Loucy (cell line): Measurements from ENCODE around the gene DYRK2.
A peak's percentile ranks its signal among the peaks of the same experiment; 100 is the strongest.

Source experiments
- H2AFZ ChIP-seq: fragments of 200-600 bp; sonication (generic); 2 replicates; pipeline ENCODE4 v1.6.0; 2016; ENCODE audit warnings: antibody characterized with exemption, mild to moderate bottlenecking, low read length, moderate library complexity
- H3F3A ChIP-seq: fragments of 200-600 bp; 2 replicates; pipeline ENCODE4 v1.6.0; 2016; ENCODE audit warnings: antibody characterized with exemption, low read depth, mild to moderate bottlenecking
- H3K27me3 ChIP-seq: fragments of 200-600 bp; sonication (generic); 2 replicates; pipeline ENCODE4 v1.6.1; 2014; ENCODE audit warnings: low read length, mild to moderate bottlenecking; ENCODE audit not compliant: insufficient read depth, poor library complexity, severe bottlenecking
- H3K36me3 ChIP-seq: fragments of 200-600 bp; sonication (generic); 2 replicates; pipeline ENCODE4 v1.6.1; 2016; ENCODE audit warnings: low read length; ENCODE audit not compliant: insufficient read depth
- H3K4me1 ChIP-seq: fragments of 200-600 bp; sonication (generic); 2 replicates; pipeline ENCODE4 v1.5.1; 2014; ENCODE audit warnings: low read length, mild to moderate bottlenecking; ENCODE audit not compliant: insufficient read depth, poor library complexity, severe bottlenecking
- H3K4me2 ChIP-seq: fragments of 200-600 bp; sonication (generic); 2 replicates; pipeline ENCODE4 v1.6.0; 2014; ENCODE audit warnings: antibody characterized with exemption, low read length, low read depth, mild to moderate bottlenecking; ENCODE audit not compliant: poor library complexity, severe bottlenecking
- H3K4me3 ChIP-seq: fragments of 200-600 bp; sonication (generic); 2 replicates; pipeline ENCODE4 v1.5.1; 2014; ENCODE audit warnings: low read length, mild to moderate bottlenecking, mixed read lengths; ENCODE audit not compliant: poor library complexity, severe bottlenecking
- H3K79me2 ChIP-seq: fragments of 200-600 bp; sonication (generic); 2 replicates; pipeline ENCODE4 v1.6.1; 2014; ENCODE audit warnings: low read length; ENCODE audit not compliant: insufficient read depth
- H3K9ac ChIP-seq: fragments of 200-600 bp; sonication (generic); 2 replicates; pipeline ENCODE4 v1.6.0; 2014; ENCODE audit warnings: mild to moderate bottlenecking, low read depth, low read length, moderate library complexity; ENCODE audit not compliant: poor library complexity, severe bottlenecking
- H3K9me2 ChIP-seq: fragments of 200-600 bp; sonication (generic); replicated peaks from 2 replicates; pipeline ENCODE4 v1.6.1; 2016; ENCODE audit warnings: low read depth, low read length, mixed read lengths
- H3K9me3 ChIP-seq: fragments of 200-600 bp; sonication (generic); 2 replicates; pipeline ENCODE4 v1.6.1; 2014; ENCODE audit warnings: mild to moderate bottlenecking, antibody characterized with exemption, low read length, low read depth; ENCODE audit not compliant: insufficient read depth
- H4K20me1 ChIP-seq: fragments of 200-600 bp; sonication (generic); 2 replicates; pipeline ENCODE4 v1.6.0; 2014; ENCODE audit warnings: antibody characterized with exemption, low read length, mild to moderate bottlenecking; ENCODE audit not compliant: insufficient read depth, poor library complexity, severe bottlenecking
- EZH2phosphoT487 ChIP-seq: fragments of 200-600 bp; IDR thresholded peaks from 2 replicates; pipeline ENCODE4 v1.6.1; 2018; ENCODE audit warnings: antibody characterized with exemption, mild to moderate bottlenecking, moderate library complexity, borderline replicate concordance
- TF ChIP-seq, protein P1 (sequence below): fragments of 200-600 bp; sonication (generic); conservative IDR thresholded peaks from 2 replicates; pipeline ENCODE4 v1.5.1; 2014; ENCODE audit warnings: mild to moderate bottlenecking, antibody characterized with exemption, low read length

Gene DYRK2

GRCh38 chr12:67645601-67646000, 2.9 kb upstream of the DYRK2 start:
- peaks cover 17% of the 10 kb centered on the region for H3K79me2 ChIP-seq
- no peaks in the 10 kb centered on the region for H3K9me3 ChIP-seq
- H3K4me2 ChIP-seq: no peak overlapping the region
- H3F3A ChIP-seq: 0 out of 2 replicates have a peak, but pooled peaks cover 3% of the 10 kb centered on the region
- peaks cover 6% of the 10 kb centered on the region for H4K20me1 ChIP-seq
- H3K4me1 ChIP-seq: peaks cover 9% of the 10 kb centered on the region
- no peaks in the 10 kb centered on the region for H3K27me3 ChIP-seq
- no peak overlapping the region for H3K9ac ChIP-seq
- no peaks in the 10 kb centered on the region for H3K9me2 ChIP-seq
- no peaks in the 10 kb centered on the region for H3K36me3 ChIP-seq
- no peak overlapping the region for H3K4me3 ChIP-seq
- TF ChIP-seq, protein P1, sequence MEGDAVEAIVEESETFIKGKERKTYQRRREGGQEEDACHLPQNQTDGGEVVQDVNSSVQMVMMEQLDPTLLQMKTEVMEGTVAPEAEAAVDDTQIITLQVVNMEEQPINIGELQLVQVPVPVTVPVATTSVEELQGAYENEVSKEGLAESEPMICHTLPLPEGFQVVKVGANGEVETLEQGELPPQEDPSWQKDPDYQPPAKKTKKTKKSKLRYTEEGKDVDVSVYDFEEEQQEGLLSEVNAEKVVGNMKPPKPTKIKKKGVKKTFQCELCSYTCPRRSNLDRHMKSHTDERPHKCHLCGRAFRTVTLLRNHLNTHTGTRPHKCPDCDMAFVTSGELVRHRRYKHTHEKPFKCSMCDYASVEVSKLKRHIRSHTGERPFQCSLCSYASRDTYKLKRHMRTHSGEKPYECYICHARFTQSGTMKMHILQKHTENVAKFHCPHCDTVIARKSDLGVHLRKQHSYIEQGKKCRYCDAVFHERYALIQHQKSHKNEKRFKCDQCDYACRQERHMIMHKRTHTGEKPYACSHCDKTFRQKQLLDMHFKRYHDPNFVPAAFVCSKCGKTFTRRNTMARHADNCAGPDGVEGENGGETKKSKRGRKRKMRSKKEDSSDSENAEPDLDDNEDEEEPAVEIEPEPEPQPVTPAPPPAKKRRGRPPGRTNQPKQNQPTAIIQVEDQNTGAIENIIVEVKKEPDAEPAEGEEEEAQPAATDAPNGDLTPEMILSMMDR: no peak
- TF ChIP-seq EZH2phosphoT487: no peak
- H2AFZ ChIP-seq: no peak overlapping the region

GRCh38 chr12:67646775-67647174, 1.8 kb upstream of the DYRK2 start:
- Histone ChIP-seq H3K4me2 (no peak overlapping the region), H3K4me3 (no peak overlapping the region), H4K20me1 (peaks cover 17% of the 10 kb centered on the region), H3F3A (0 out of 2 replicates have a peak, but pooled peaks cover 3% of the 10 kb centered on the region), H3K4me1 (peaks cover 21% of the 10 kb centered on the region), H3K9me3 (no peaks in the 10 kb centered on the region), H3K9me2 (no peaks in the 10 kb centered on the region), H3K27me3 (no peaks in the 10 kb centered on the region), H3K9ac (no peak overlapping the region), H3K79me2 (peaks cover 29% of the 10 kb centered on the region), H2AFZ (no peak overlapping the region), H3K36me3 (no peaks in the 10 kb centered on the region)
- no peak for TF ChIP-seq EZH2phosphoT487
- TF ChIP-seq, protein P1: no peak

GRCh38 chr12:67647181-67647798, 1.3 kb upstream of the DYRK2 start:
- Histone ChIP-seq H3K79me2 (peaks cover 34% of the 10 kb centered on the region), H3K36me3 (no peaks in the 10 kb centered on the region), H3K9me2 (no peaks in the 10 kb centered on the region), H3K9me3 (no peaks in the 10 kb centered on the region), H3K4me1 (peaks cover 24% of the 10 kb centered on the region), H3K9ac (no peak overlapping the region), H3K4me3 (no peak overlapping the region), H2AFZ (0 out of 2 replicates have a peak overlapping the region, but pooled peaks have one; percentile 33), H4K20me1 (peaks cover 21% of the 10 kb centered on the region), H3F3A (0 out of 2 replicates have a peak, but pooled peaks cover 3% of the 10 kb centered on the region), H3K27me3 (no peaks in the 10 kb centered on the region), H3K4me2 (no peak overlapping the region)
- no peak for TF ChIP-seq EZH2phosphoT487
- TF ChIP-seq, protein P1: no peak
